GM12801 (cell line): ENCODE measurements around the gene SPACA9.

Source experiments
- CTCF ChIP-seq: IDR thresholded peaks from one replicate; pipeline ENCODE4 v1.5.1; 2011; ENCODE audit warnings: control low read depth; ENCODE audit not compliant: insufficient read length; ENCODE audit errors: extremely low read depth

SPACA9 gene

DNA sequence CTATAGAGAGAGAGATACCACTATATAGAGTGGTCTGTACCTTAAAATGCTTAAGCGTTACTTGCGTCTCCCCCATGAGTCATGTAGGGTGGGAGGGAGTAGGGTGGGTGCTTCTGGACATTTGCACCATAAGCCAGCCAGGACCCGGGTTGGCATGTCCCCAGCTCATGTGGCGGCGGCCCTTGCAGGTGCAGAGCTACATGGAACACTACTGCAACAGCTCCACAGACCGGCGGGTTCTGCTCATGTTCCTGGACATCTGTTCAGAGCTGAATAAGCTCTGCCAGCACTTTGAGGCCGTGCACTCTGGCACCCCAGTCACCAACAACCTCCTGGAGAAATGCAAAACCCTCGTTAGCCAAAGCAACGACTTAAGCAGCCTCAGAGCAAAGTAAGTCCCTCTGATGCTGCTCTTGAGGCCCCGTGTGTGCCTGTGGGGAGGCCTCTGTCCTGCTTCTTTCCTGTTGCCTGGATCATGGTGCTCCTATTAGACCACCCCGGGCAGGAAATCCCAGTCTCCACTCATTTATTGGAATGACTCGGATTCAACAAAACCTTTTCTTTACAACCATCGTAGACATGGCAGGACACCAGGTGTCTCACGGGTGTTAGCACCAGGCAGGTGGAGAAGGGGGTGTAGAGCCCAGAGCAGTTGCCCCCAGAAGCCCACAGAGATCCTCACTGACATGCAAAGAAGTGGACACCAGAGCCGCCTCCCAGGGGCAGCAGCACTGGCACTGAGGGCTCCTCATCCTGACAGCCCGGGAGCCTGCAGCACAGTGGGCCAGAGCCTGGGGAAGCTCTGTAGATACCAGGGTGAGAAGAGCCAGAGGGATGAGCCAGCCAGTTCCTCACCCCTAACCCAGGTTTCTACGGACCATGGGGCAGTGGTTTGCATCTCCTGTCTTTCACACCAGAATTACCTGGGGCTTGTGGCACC is 8.8 kb downstream of the SPACA9 start:
- TF ChIP-seq CTCF, result no peak

DNA sequence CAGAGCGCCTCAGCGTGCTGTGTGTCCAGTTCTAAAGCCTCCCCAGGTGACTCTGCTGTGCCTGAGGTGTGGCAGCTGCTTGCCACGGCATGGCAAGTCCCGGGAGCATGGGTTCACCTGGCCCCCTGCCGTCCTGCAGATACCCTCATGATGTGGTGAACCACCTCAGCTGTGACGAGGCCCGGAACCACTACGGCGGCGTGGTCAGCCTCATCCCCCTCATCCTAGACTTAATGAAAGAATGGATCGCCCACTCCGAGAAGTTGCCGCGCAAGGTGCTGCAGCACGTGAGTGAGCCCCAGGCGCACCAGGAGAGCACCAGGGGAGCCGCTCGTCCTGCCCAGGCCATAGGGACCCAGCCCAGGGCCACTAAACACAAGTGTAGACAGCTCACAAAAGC is 9.5 kb downstream of the SPACA9 start:
- TF ChIP-seq CTCF, result no peak

DNA sequence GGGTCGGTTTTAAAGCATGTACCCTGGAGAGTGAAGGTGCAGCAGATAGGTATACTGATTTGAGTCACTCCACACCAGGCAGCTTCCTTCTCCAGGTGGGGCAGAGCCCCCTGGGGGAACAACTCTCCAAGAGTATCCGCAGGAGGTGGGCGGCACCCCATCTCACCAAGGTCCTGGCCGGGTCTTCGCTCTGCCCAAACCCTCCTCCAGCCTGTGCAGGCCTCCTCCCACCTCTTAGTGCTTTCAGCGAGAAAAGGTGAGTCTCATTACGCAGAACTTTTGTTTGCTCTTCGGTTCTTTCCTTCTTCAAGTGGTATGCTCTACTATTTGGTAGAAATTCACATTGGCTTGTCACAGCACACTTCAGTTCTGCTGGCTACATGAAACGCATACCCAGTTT is 13.7 kb downstream of the SPACA9 start:
- TF ChIP-seq CTCF, result no peak

DNA sequence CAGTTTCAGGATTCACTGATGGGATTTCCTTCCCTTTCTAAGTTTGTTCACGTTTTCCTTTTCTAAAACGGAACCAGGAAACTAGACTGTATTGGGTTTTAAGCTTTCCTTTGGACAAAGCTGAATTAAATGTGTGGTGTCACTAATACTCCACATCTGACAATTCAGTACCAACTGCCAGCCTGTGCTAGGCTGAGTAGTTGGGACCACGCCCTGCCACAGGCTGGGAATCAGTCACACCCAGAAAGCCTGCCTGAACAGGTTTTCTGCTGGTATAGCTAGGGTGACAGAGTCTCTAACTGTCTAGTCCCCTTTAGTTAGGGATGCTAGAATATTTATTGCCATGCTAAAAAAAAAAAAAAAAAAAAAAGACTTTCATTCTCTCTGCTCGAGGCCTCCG is 15.6 kb downstream of the SPACA9 start:
- TF ChIP-seq CTCF, result no peak

GRCh38 chr9:132894862-132895835 is 16.5 kb downstream of the SPACA9 start:
- TF ChIP-seq CTCF, result no peak

GRCh38 chr9:132896264-132896663 is 17.6 kb downstream of the SPACA9 start:
- no peak for TF ChIP-seq CTCF

DNA sequence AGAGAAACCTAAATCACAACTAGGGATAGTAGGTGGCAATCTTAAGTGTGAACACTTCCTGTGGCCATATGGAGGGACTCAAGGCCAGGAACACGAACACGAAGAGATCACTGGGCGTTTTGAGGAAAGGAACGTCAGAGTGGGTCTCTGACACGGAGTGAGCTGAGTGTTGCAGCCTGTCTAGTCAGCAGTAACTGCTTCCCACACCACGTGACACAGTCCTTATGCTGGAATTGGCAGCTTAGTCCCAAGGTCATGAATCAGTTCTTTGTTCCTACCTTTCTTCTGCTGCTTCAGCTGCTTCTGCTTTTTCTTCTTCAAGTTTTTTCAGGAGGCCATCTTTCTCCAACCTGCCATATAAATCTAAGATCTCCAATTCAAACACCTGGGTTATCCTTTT is 18.2 kb downstream of the SPACA9 start:
- TF ChIP-seq CTCF, result no peak
